Esophagus squamous epithelium (tissue), 4 donors: ENCODE results near the gene ZNF524.

Experiments
- POLR2A ChIP-seq, 4 donors: fragments of 450-650 bp; IDR thresholded peaks; one replicate each; pipeline ENCODE4 v1.6.1; 2017; ENCODE audit warnings: antibody characterized with exemption in 4 of 4, mild to moderate bottlenecking in 4 of 4, moderate library complexity in 3 of 4
- TF ChIP-seq, protein P1 (sequence below), 6 experiments: fragments of 450-650 bp in 4 of 6; fragments of 200-600 bp in 2 of 6; sonication (generic) in 2 of 6; IDR thresholded peaks; one replicate each; pipeline ENCODE4 v1.5.1; 2016 to 2019; ENCODE audit warnings: antibody characterized with exemption in 6 of 6, mild to moderate bottlenecking in 4 of 6, moderate library complexity in 4 of 6

DNA sequence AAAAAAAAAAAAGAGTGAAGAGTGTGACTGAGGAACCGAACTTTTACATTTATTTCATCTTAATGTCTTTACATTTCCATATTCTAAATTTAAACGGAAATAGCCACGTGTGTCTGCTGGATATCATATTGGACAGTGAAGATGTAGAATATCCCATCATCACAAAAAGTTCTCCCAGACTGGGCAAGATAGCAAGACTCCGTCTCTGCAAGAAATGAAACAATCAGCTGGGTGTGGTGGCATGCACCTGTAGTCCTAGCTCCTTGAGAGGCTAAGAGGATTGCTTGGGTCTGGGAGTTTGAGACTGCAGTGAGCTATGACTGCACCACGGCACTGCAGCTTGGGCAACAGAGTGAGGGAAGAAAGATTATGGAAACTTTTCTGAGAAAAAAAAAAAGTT, 23.3 kb upstream of the ZNF524 start:
- TF ChIP-seq, protein P1, sequence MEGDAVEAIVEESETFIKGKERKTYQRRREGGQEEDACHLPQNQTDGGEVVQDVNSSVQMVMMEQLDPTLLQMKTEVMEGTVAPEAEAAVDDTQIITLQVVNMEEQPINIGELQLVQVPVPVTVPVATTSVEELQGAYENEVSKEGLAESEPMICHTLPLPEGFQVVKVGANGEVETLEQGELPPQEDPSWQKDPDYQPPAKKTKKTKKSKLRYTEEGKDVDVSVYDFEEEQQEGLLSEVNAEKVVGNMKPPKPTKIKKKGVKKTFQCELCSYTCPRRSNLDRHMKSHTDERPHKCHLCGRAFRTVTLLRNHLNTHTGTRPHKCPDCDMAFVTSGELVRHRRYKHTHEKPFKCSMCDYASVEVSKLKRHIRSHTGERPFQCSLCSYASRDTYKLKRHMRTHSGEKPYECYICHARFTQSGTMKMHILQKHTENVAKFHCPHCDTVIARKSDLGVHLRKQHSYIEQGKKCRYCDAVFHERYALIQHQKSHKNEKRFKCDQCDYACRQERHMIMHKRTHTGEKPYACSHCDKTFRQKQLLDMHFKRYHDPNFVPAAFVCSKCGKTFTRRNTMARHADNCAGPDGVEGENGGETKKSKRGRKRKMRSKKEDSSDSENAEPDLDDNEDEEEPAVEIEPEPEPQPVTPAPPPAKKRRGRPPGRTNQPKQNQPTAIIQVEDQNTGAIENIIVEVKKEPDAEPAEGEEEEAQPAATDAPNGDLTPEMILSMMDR (IDR thresholded peaks at IDR 0.05): no peak
- TF ChIP-seq POLR2A (IDR thresholded peaks at IDR 0.05): no peak
